Neural cell (in vitro differentiated cells): ENCODE results near the gene VPS8. TPM values are rescaled to one million over a fixed set of nuclear protein-coding genes. Genes with fewer than 3 reads are reported as not detected.
"Not testable (repeated sequence)": the region's sequence is repeated elsewhere in the genome, so short reads cannot be mapped to it uniquely, and the experiment has no call there.

Source experiments
- H2AFZ ChIP-seq: fragments of 200-600, 300-800 bp; sonication (generic), shearing (Covaris generic); 2 replicates; pipeline ENCODE4 v1.6.0; 2014; ENCODE audit warnings: low read depth, mild to moderate bottlenecking, antibody characterized with exemption, low read length, moderate library complexity
- H3F3A ChIP-seq: fragments of 200-600 bp; shearing (Covaris generic); 2 replicates; pipeline ENCODE4 v1.6.1; 2016; ENCODE audit warnings: mild to moderate bottlenecking, moderate library complexity, mixed read lengths, antibody characterized with exemption, low read length; ENCODE audit not compliant: insufficient read depth, poor library complexity, severe bottlenecking
- H3K27ac ChIP-seq: fragments of 200-600, 300-800 bp; sonication (generic), shearing (Covaris generic); 2 replicates; pipeline ENCODE4 v1.5.1; 2014; ENCODE audit warnings: mild to moderate bottlenecking, low read length, moderate library complexity
- H3K27me3 ChIP-seq: fragments of 300-800, 200-600 bp; sonication (generic), shearing (Covaris generic); 2 replicates; pipeline ENCODE4 v1.6.0; 2014; ENCODE audit warnings: mild to moderate bottlenecking, low read depth, low read length, moderate library complexity; ENCODE audit not compliant: insufficient read depth
- H3K36me3 ChIP-seq: fragments of 300-800, 200-600 bp; sonication (generic), shearing (Covaris generic); 2 replicates; pipeline ENCODE4 v1.5.1; 2014; ENCODE audit warnings: mild to moderate bottlenecking, antibody characterized with exemption, low read length, moderate library complexity; ENCODE audit not compliant: insufficient read depth
- H3K4me2 ChIP-seq: fragments of 300-800, 200-600 bp; sonication (generic), shearing (Covaris generic); 2 replicates; pipeline ENCODE4 v1.6.0; 2014; ENCODE audit warnings: mild to moderate bottlenecking, low read length
- H3K4me3 ChIP-seq: fragments of 300-800, 200-600 bp; sonication (generic), shearing (Covaris generic); 2 replicates; pipeline ENCODE4 v1.5.1; 2014; ENCODE audit warnings: mild to moderate bottlenecking, low read length, moderate library complexity
- H3K79me2 ChIP-seq: fragments of 200-600 bp; shearing (Covaris generic); replicated peaks from 2 replicates; pipeline ENCODE4 v1.6.0; 2014; ENCODE audit warnings: mild to moderate bottlenecking, low read length, moderate library complexity; ENCODE audit not compliant: insufficient read depth
- H3K9ac ChIP-seq: fragments of 300-800, 200-600 bp; sonication (generic), shearing (Covaris generic); 2 replicates; pipeline ENCODE4 v1.6.1; 2016; ENCODE audit warnings: mild to moderate bottlenecking, low read length, mixed read lengths
- H3K9me2 ChIP-seq: fragments of 200-600 bp; shearing (Covaris generic); 2 replicates; pipeline ENCODE4 v1.6.1; 2016; ENCODE audit warnings: mild to moderate bottlenecking, low read length, mixed read lengths; ENCODE audit not compliant: insufficient read depth
- H3K9me3 ChIP-seq: fragments of 200-600, 300-800 bp; sonication (generic), shearing (Covaris generic); 2 replicates; pipeline ENCODE4 v1.6.1; 2016; ENCODE audit warnings: mild to moderate bottlenecking, mixed run types, low read length, moderate library complexity, mixed read lengths
- H4K20me1 ChIP-seq: fragments of 200-600 bp; shearing (Covaris generic); 2 replicates; pipeline ENCODE4 v1.6.1; 2016; ENCODE audit warnings: mild to moderate bottlenecking, mixed run types; ENCODE audit not compliant: insufficient read depth
- CTCF ChIP-seq: fragments of 450-650 bp; IDR thresholded peaks from 2 replicates; pipeline ENCODE4 v1.5.1; 2014; ENCODE audit warnings: antibody characterized with exemption, mild to moderate bottlenecking, moderate library complexity; ENCODE audit not compliant: poor library complexity, severe bottlenecking
- EP300 ChIP-seq: fragments of 450-650 bp; conservative IDR thresholded peaks from 2 replicates; pipeline ENCODE4 v1.6.1; 2014; ENCODE audit warnings: antibody characterized with exemption, mild to moderate bottlenecking, moderate library complexity; ENCODE audit not compliant: poor library complexity, severe bottlenecking
- EZH2 ChIP-seq: fragments of 200-600, 300-800 bp; shearing (Covaris generic), sonication (generic); IDR thresholded peaks from 2 replicates; pipeline ENCODE4 v1.6.1; 2014; ENCODE audit warnings: antibody characterized with exemption, low read length, borderline replicate concordance, mild to moderate bottlenecking; ENCODE audit not compliant: insufficient read depth, poor library complexity, severe bottlenecking
- REST ChIP-seq: IDR thresholded peaks from 2 replicates; pipeline ENCODE4 v1.6.1; 2012; ENCODE audit warnings: borderline replicate concordance
- SMC3 ChIP-seq: fragments of 450-650 bp; conservative IDR thresholded peaks from 2 replicates; pipeline ENCODE4 v1.6.1; 2014; ENCODE audit warnings: antibody characterized with exemption, mild to moderate bottlenecking, moderate library complexity; ENCODE audit not compliant: poor library complexity
- polyA plus RNA-seq: library from polyadenylated mRNA; depleted of rRNA; stranded (reverse); fragments of >200 nt; gene quantifications from 2 replicates; pipeline ENCODE4 v1.2.3, GENCODE V29; 2014

VPS8 gene
- polyA plus RNA-seq, 1 donor from 2014 or later: 146 TPM

DNA sequence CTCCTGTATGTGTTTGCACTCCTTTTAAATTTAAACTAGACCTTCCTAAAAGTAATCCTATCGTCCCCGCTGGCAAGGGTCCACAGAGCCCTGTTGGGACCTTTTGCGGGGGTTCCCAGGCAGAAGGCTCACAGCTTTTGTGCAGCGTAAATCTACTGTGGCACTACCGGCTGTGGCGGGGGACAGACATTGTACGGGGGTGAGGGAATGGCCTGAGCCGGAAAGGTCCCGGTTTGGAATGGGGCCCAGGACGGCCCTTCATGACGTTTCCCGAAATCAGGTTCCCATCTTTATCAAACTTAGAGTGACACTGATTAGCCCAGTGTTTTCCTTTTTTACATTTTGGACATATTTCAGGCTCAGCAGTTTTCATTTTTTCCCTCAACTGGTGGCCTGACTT, 205.6 kb downstream of the VPS8 start:
- H3K4me3 ChIP-seq, H3K27ac ChIP-seq, H3K79me2 ChIP-seq, H3K9me3 ChIP-seq, H4K20me1 ChIP-seq, H3K27me3 ChIP-seq, H3K9me2 ChIP-seq, H2AFZ ChIP-seq, H3K36me3 ChIP-seq, H3K9ac ChIP-seq, H3F3A ChIP-seq, H3K4me2 ChIP-seq: not testable (repeated sequence)

GRCh38 chr3:185017996-185018395, 206.0 kb downstream of the VPS8 start:
- not testable (repeated sequence) for H3K36me3 ChIP-seq, H3K79me2 ChIP-seq, H3K27ac ChIP-seq, H4K20me1 ChIP-seq, H3K4me2 ChIP-seq, H3K9me3 ChIP-seq, H2AFZ ChIP-seq, H3K27me3 ChIP-seq, H3K9me2 ChIP-seq, H3F3A ChIP-seq, H3K9ac ChIP-seq, H3K4me3 ChIP-seq

GRCh38 chr3:185021256-185021655, 209.3 kb downstream of the VPS8 start:
- no peaks in the 10 kb centered on the region for H3K9me3 ChIP-seq
- no peaks in the 10 kb centered on the region for H3K9me2 ChIP-seq
- H4K20me1 ChIP-seq: no peaks in the 10 kb centered on the region
- no peak overlapping the region for H3K4me2 ChIP-seq
- H3K36me3 ChIP-seq: no peaks in the 10 kb centered on the region
- no peak overlapping the region for H3K9ac ChIP-seq
- TF ChIP-seq REST (no peak), EZH2 (no peak), CTCF (no peak), EP300 (no peak), SMC3 (no peak)
- H3K4me3 ChIP-seq: no peak overlapping the region
- H3K27me3 ChIP-seq: no peaks in the 10 kb centered on the region
- H3K79me2 ChIP-seq: no peaks in the 10 kb centered on the region
- no peak overlapping the region for H3K27ac ChIP-seq
- H3F3A ChIP-seq: no peaks in the 10 kb centered on the region
- no peak overlapping the region for H2AFZ ChIP-seq
